HCT116 (cell line): ENCODE results near the gene VPS39. TPM values are rescaled to one million over a fixed set of nuclear protein-coding genes. Genes with fewer than 3 reads are reported as not detected.

Source experiments
- ATAC-seq: fragments of 200-7000 bp; cut with Tn5 transposase; 2 replicates; pipeline ENCODE4 v1.9.1; 2020; ENCODE audit warnings: mild to moderate bottlenecking, moderate library complexity
- BruUV-seq: library from RNA; stranded (reverse); fragments of 400-500 nt; replicated peaks from 2 replicates; lab custom pipeline; 2021; lab: Mats Ljungman, UMichigan
- CTCF ChIA-PET: fragments of 300-600 bp; sonication (Branson Sonifier 250); formaldehyde crosslinking; loops from one replicate; lab custom pipeline; 2021; ENCODE audit warnings: antibody characterized with exemption; lab: Charles Lee
- POLR2A ChIA-PET: fragments of 300-600, 350-600 bp; sonication (Branson Sonifier 250); formaldehyde crosslinking; loops from one replicate; lab custom pipeline; 2021; ENCODE audit warnings: antibody characterized with exemption; lab: Charles Lee
- RAD21 ChIA-PET, 2 experiments: fragments of 300-600 bp; sonication (Branson Sonifier 250); formaldehyde crosslinking; loops; one replicate each; lab custom pipeline; 2023; ENCODE audit warnings: low total read pairs in 2 of 2; ENCODE audit not compliant: uncharacterized antibody in 2 of 2, unreplicated experiment in 2 of 2, low non-redundant PET in 1 of 2; lab: Charles Lee
- DNase-seq: peaks from one replicate; pipeline ENCODE4 v3.0.0-alpha.2; 2010; ENCODE audit warnings: low read depth, low spot score
- H2AFZ ChIP-seq: fragments of 200-600 bp; shearing (Covaris generic), sonication (generic); 2 replicates; pipeline ENCODE4 v1.6.1; 2017; ENCODE audit warnings: low read depth, mixed run types, mixed read lengths, antibody characterized with exemption, low read length; ENCODE audit not compliant: poor library complexity, severe bottlenecking
- H3K27ac ChIP-seq: 2 replicates; pipeline ENCODE4 v1.5.1; 2012; ENCODE audit warnings: low read depth, low read length
- H3K27me3 ChIP-seq: fragments of 200-600 bp; sonication (generic); 2 replicates; pipeline ENCODE4 v1.6.1; 2016; ENCODE audit warnings: mixed run types, low read length, mixed read lengths; ENCODE audit not compliant: insufficient read depth
- H3K36me3 ChIP-seq, 2 experiments: fragments of 200-500 bp in 1 of 2; fragments of 200-600 bp in 1 of 2; sonication (Bioruptor generic) in 1 of 2; sonication (generic) in 1 of 2; 2 replicates each; pipeline versions ENCODE4 v1.5.1 to v1.6.1; 2014 to 2016; ENCODE audit warnings: low read length in 2 of 2, inconsistent platforms in 1 of 2, mixed read lengths in 1 of 2, mixed run types in 1 of 2; ENCODE audit not compliant: insufficient read depth in 2 of 2, control insufficient read depth in 1 of 2
- H3K4me1 ChIP-seq, 2 experiments: fragments of 200-600 bp in 1 of 2; sonication (generic) in 1 of 2; 2 replicates each; pipeline versions ENCODE4 v1.5.1 to v1.6.1; 2012 to 2017; ENCODE audit warnings: low read length in 2 of 2, inconsistent platforms in 1 of 2, mild to moderate bottlenecking in 1 of 2, mixed read lengths in 1 of 2, mixed run types in 1 of 2, moderate library complexity in 1 of 2; ENCODE audit not compliant: insufficient read depth in 2 of 2, control insufficient read depth in 1 of 2
- H3K4me2 ChIP-seq: fragments of 200-600 bp; sonication (generic); 2 replicates; pipeline ENCODE4 v1.6.1; 2017; ENCODE audit warnings: mixed run types, low read length, mixed read lengths
- H3K4me3 ChIP-seq, 2 experiments: fragments of 200-600 bp in 1 of 2; sonication (generic) in 1 of 2; replicated peaks in 1 of 2; 2 replicates each; pipeline ENCODE4 v1.5.1; 2011 to 2016; ENCODE audit warnings: low read length in 2 of 2, control low read depth in 1 of 2, low read depth in 1 of 2, mild to moderate bottlenecking in 1 of 2, mixed read lengths in 1 of 2, mixed run types in 1 of 2
- H3K79me2 ChIP-seq: fragments of 200-600 bp; sonication (generic); 2 replicates; pipeline ENCODE4 v1.6.1; 2017; ENCODE audit warnings: mild to moderate bottlenecking, mixed run types, low read length, moderate library complexity, mixed read lengths; ENCODE audit not compliant: insufficient read depth
- H3K9ac ChIP-seq: fragments of 200-600 bp; sonication (generic); 2 replicates; pipeline ENCODE4 v1.6.1; 2016; ENCODE audit warnings: low read length, mixed read lengths
- H3K9me2 ChIP-seq: fragments of 200-600 bp; sonication (generic), shearing (Covaris generic); 2 replicates; pipeline ENCODE4 v1.6.1; 2017; ENCODE audit warnings: mixed run types, mild to moderate bottlenecking, moderate library complexity; ENCODE audit not compliant: insufficient read depth
- H3K9me3 ChIP-seq, 2 experiments: fragments of 200-500 bp in 1 of 2; fragments of 200-600 bp in 1 of 2; sonication (Bioruptor generic) in 1 of 2; sonication (generic) in 1 of 2; 2 replicates each; pipeline ENCODE4 v1.6.1; 2014 to 2017; ENCODE audit warnings: low read length in 2 of 2, mixed read lengths in 2 of 2, inconsistent platforms in 1 of 2, low read depth in 1 of 2, mild to moderate bottlenecking in 1 of 2, mixed run types in 1 of 2, moderate library complexity in 1 of 2; ENCODE audit not compliant: control insufficient read depth in 1 of 2, insufficient read depth in 1 of 2
- H4K20me1 ChIP-seq: fragments of 200-600 bp; sonication (generic), shearing (Covaris generic); 2 replicates; pipeline ENCODE4 v1.6.1; 2017; ENCODE audit warnings: mixed run types, mild to moderate bottlenecking, moderate library complexity; ENCODE audit not compliant: insufficient read depth
- ATF3 ChIP-seq: IDR thresholded peaks from 2 replicates; pipeline ENCODE4 v1.6.1; 2012
- CBX3 ChIP-seq: IDR thresholded peaks from 2 replicates; pipeline ENCODE4 v1.6.1; 2012; ENCODE audit warnings: low read depth
- CEBPB ChIP-seq: IDR thresholded peaks from 2 replicates; pipeline ENCODE4 v1.6.1; 2012; ENCODE audit warnings: low read depth
- ELF1 ChIP-seq: IDR thresholded peaks from 2 replicates; pipeline ENCODE4 v1.6.1; 2012; ENCODE audit warnings: low read depth, borderline replicate concordance
- EZH2 ChIP-seq: fragments of 200-600 bp; sonication (generic); IDR thresholded peaks from 2 replicates; pipeline ENCODE4 v1.6.1; 2017; ENCODE audit warnings: antibody characterized with exemption, mixed run types
- EZH2phosphoT487 ChIP-seq: fragments of 200-600 bp; IDR thresholded peaks from 2 replicates; pipeline ENCODE4 v1.6.1; 2018; ENCODE audit warnings: antibody characterized with exemption, borderline replicate concordance
- FOSL1 ChIP-seq: IDR thresholded peaks from 2 replicates; pipeline ENCODE4 v1.6.1; 2012; ENCODE audit warnings: low read depth
- MAX ChIP-seq: IDR thresholded peaks from 2 replicates; pipeline ENCODE4 v1.6.1; 2012
- POLR2AphosphoS5 ChIP-seq: IDR thresholded peaks from 2 replicates; pipeline ENCODE4 v1.6.1; 2011; ENCODE audit warnings: mild to moderate bottlenecking, low read depth, low read length, moderate library complexity
- RAD21 ChIP-seq: IDR thresholded peaks from 2 replicates; pipeline ENCODE4 v1.6.1; 2012; ENCODE audit warnings: low read depth, mild to moderate bottlenecking
- SIN3A ChIP-seq: IDR thresholded peaks from 2 replicates; pipeline ENCODE4 v1.6.1; 2012; ENCODE audit warnings: low read depth
- SP1 ChIP-seq: IDR thresholded peaks from 2 replicates; pipeline ENCODE4 v1.6.1; 2012; ENCODE audit warnings: low read depth
- SRF ChIP-seq: IDR thresholded peaks from 2 replicates; pipeline ENCODE4 v1.6.1; 2012; ENCODE audit warnings: low read depth
- TCF7L2 ChIP-seq: IDR thresholded peaks from 2 replicates; pipeline ENCODE4 v1.7.0; 2011; ENCODE audit warnings: borderline replicate concordance, inconsistent platforms; ENCODE audit not compliant: insufficient read depth, insufficient read length; ENCODE audit errors: extremely low read depth
- YY1 ChIP-seq: IDR thresholded peaks from 2 replicates; pipeline ENCODE4 v1.6.1; 2011; ENCODE audit warnings: low read length, low read depth, moderate library complexity, mild to moderate bottlenecking; ENCODE audit not compliant: insufficient replicate concordance; ENCODE audit errors: extremely low read depth
- intact Hi-C: fragments of 100-400 bp; cut with micrococcal nuclease; formaldehyde crosslinking; loops from 2 replicates; pipeline ENCODE4 v1.10.0; 2022
- total RNA-seq: library from RNA; stranded (reverse); gene quantifications from one replicate; pipeline ENCODE4 v1.2.1, GENCODE V29; 2021; ENCODE audit not compliant: unreplicated experiment

Gene VPS39
- total RNA-seq, 1 experiment from 2014 or later = 40.1 TPM

GRCh38 chr15:42171122-42171521 is 37.0 kb downstream of the VPS39 start:
- no peaks in the 10 kb centered on the region for H4K20me1 ChIP-seq
- no peak for ATAC-seq
- DNase-seq = no peak
- no peaks in the 10 kb centered on the region for H3K9me2 ChIP-seq
- ChIA-PET RAD21 (no interaction called here), POLR2A (no interaction called here), CTCF (no interaction called here)
- no peaks in the 10 kb centered on the region for H3K79me2 ChIP-seq
- H3K4me1 ChIP-seq = no peaks in the 10 kb centered on the region
- TF ChIP-seq FOSL1 (no peak), ATF3 (no peak), TCF7L2 (no peak), SRF (no peak), CEBPB (no peak), ELF1 (no peak), EZH2 (no peak), RAD21 (no peak), YY1 (no peak), POLR2AphosphoS5 (no peak), EZH2phosphoT487 (no peak), CBX3 (no peak), SIN3A (no peak), SP1 (no peak), MAX (no peak)
- intact Hi-C loops = no loop called here
- peaks cover 15 to 45% of the 10 kb centered on the region in 2 experiments for H3K36me3 ChIP-seq
- no peaks in the 10 kb centered on the region for H3K9me3 ChIP-seq
- no TSS peak for BruUV-seq
- no peak overlapping the region for H3K27ac ChIP-seq
- H3K4me2 ChIP-seq = no peak overlapping the region
- no peak overlapping the region for H3K4me3 ChIP-seq
- no peak overlapping the region for H2AFZ ChIP-seq
- H3K9ac ChIP-seq = no peak overlapping the region
- H3K27me3 ChIP-seq = no peaks in the 10 kb centered on the region
